Skeletal muscle satellite cell (primary cell): Measurements from ENCODE around the gene PC.
A peak's percentile ranks its signal among the peaks of the same experiment; 100 is the strongest.

ENCODE experiments used
- H3K27me3 ChIP-seq: 2 replicates; pipeline ENCODE4 v1.7.0; 2013; ENCODE audit warnings: low read length; ENCODE audit not compliant: control insufficient read depth, insufficient read depth
- H3K36me3 ChIP-seq: 2 replicates; pipeline ENCODE4 v1.7.0; 2013; ENCODE audit warnings: mild to moderate bottlenecking, control low read depth, low read length; ENCODE audit not compliant: insufficient read depth
- H3K4me1 ChIP-seq: 2 replicates; pipeline ENCODE4 v1.7.0; 2013; ENCODE audit warnings: low read length; ENCODE audit not compliant: control insufficient read depth, insufficient read depth
- H3K4me2 ChIP-seq: 2 replicates; pipeline ENCODE4 v1.7.0; 2013; ENCODE audit warnings: mild to moderate bottlenecking, low read length
- H3K4me3 ChIP-seq: 2 replicates; pipeline ENCODE4 v1.7.0; 2013; ENCODE audit warnings: low read length
- H3K9ac ChIP-seq: 2 replicates; pipeline ENCODE4 v1.7.0; 2013; ENCODE audit warnings: mild to moderate bottlenecking, low read depth, low read length, moderate library complexity
- H3K9me3 ChIP-seq: replicated peaks from 2 replicates; pipeline ENCODE4 v1.7.0; 2013; ENCODE audit warnings: mild to moderate bottlenecking, control low read depth, low read length

The PC gene

GRCh38 chr11:66976028-66976467, 17.9 kb upstream of the PC start:
- no peaks in the 10 kb centered on the region for H3K27me3 ChIP-seq
- H3K4me3 ChIP-seq, result no peak overlapping the region
- no peak overlapping the region for H3K4me2 ChIP-seq
- H3K9me3 ChIP-seq, result peaks cover 7% of the 10 kb centered on the region
- no peaks in the 10 kb centered on the region for H3K36me3 ChIP-seq
- H3K4me1 ChIP-seq, result peaks cover 21% of the 10 kb centered on the region
- no peak overlapping the region for H3K9ac ChIP-seq

DNA sequence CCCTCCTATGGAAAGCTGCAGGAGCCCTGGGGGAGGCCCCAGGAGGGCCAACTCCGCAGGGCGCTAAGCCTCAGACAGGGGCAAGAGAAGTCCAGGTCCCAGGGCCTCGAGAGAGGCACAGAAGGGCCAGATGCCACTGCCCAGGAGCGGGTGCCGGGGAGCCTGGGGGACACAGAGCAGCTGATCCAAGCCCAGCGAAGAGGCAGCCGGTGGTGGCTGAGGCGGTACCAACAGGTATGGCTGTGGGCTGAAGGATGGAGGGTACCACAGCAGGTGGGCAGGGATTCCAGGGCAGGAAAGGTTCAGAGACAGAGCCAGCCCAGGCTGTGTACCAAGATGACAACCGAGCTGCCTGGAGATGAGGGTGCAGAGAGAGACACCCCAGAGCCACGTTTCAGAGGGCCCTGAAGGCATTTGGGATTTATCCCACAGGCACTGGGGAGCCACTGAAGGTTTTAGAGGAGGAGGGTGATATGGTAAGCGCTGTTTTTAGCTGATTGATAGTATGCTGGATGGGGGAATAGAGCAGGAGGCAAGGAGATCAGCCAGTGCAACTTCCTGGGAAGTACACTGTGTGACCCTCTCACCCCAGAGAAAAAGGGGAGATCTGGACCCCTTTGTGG, 17.3 kb upstream of the PC start:
- Histone ChIP-seq H3K9me3 (peaks cover 7% of the 10 kb centered on the region), H3K9ac (no peak overlapping the region), H3K4me2 (no peak overlapping the region), H3K36me3 (no peaks in the 10 kb centered on the region), H3K4me3 (no peak overlapping the region), H3K4me1 (peaks cover 24% of the 10 kb centered on the region), H3K27me3 (no peaks in the 10 kb centered on the region)

GRCh38 chr11:66974724-66975404, 16.7 kb upstream of the PC start, which contains the start of gene C11orf86:
TSS of gene C11orf86 (plus strand) at chr11:66975304. CDS start at chr11:66975363, 59 bp downstream.
- no peaks in the 10 kb centered on the region for H3K27me3 ChIP-seq
- H3K4me2 ChIP-seq, result no peak within 1 kb of the TSS
- peaks cover 7% of the 10 kb centered on the region for H3K9me3 ChIP-seq
- H3K9ac ChIP-seq, result no peak within 1 kb of the TSS
- no peaks in the 10 kb centered on the region for H3K36me3 ChIP-seq
- peaks cover 30% of the 10 kb centered on the region for H3K4me1 ChIP-seq
- H3K4me3 ChIP-seq, result no peak within 1 kb of the TSS

- H3K9ac ChIP-seq, result no peak overlapping the region
- no peak overlapping the region for H3K4me3 ChIP-seq
- H3K4me2 ChIP-seq, result no peak overlapping the region
- H3K36me3 ChIP-seq, result no peaks in the 10 kb centered on the region
- H3K9me3 ChIP-seq, result no peaks in the 10 kb centered on the region
- peaks cover 36% of the 10 kb centered on the region for H3K4me1 ChIP-seq
- H3K27me3 ChIP-seq, result no peaks in the 10 kb centered on the region
Observed at GRCh38 chr11:66973956-66974580, 15.9 kb upstream of the PC start.

- Histone ChIP-seq H3K9me3 (no peaks in the 10 kb centered on the region), H3K4me3 (peak overlapping the region; percentile 10), H3K4me2 (peak overlapping the region; percentile 55), H3K36me3 (no peaks in the 10 kb centered on the region), H3K9ac (peak overlapping the region; percentile 77), H3K4me1 (peaks cover 56% of the 10 kb centered on the region), H3K27me3 (no peaks in the 10 kb centered on the region)
Observed at GRCh38 chr11:66971488-66971887, 13.3 kb upstream of the PC start.

DNA sequence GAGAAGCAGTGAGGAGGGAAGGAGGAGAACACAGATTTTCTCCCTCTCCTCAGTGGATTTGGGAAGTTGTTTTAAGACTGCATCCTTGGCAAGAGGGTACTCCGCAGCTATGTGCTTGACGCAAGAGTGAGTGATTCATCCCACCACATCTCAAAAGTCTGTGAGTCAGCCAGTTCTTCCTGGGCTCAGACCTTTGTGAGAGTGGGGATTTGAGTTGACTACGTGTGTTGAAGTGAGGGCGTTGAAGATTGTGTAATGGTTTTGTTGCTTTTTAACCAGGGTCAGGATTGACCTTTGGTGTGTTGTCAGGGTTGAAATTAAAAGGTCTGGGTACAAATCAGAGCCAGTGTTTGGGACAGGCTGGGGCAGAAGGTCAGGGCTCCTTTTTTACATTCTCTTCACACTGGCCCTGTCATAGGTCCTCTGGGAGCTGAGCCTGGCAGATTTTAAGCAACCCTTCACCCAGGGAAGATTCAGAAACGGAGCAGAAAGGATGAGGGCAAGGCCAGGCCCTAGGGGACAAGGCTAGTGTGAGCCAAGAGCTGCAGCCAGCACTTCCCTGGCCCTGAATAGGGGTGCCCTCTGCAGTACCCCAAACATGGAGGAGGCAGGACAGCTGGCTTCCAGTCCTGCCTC, 12.7 kb upstream of the PC start:
- no peaks in the 10 kb centered on the region for H3K27me3 ChIP-seq
- peaks cover 56% of the 10 kb centered on the region for H3K4me1 ChIP-seq
- H3K4me3 ChIP-seq, result peak overlapping the region; percentile 10
- H3K36me3 ChIP-seq, result no peaks in the 10 kb centered on the region
- H3K9me3 ChIP-seq, result no peaks in the 10 kb centered on the region
- H3K9ac ChIP-seq, result peak overlapping the region; percentile 77
- peak overlapping the region; percentile 63 for H3K4me2 ChIP-seq

GRCh38 chr11:66970371-66970806, 12.2 kb upstream of the PC start:
- H3K27me3 ChIP-seq, result no peaks in the 10 kb centered on the region
- H3K9me3 ChIP-seq, result no peaks in the 10 kb centered on the region
- no peaks in the 10 kb centered on the region for H3K36me3 ChIP-seq
- peak overlapping the region; percentile 9 for H3K4me3 ChIP-seq
- H3K4me1 ChIP-seq, result peaks cover 59% of the 10 kb centered on the region
- peak overlapping the region; percentile 64 for H3K9ac ChIP-seq
- H3K4me2 ChIP-seq, result peak overlapping the region; percentile 63

DNA sequence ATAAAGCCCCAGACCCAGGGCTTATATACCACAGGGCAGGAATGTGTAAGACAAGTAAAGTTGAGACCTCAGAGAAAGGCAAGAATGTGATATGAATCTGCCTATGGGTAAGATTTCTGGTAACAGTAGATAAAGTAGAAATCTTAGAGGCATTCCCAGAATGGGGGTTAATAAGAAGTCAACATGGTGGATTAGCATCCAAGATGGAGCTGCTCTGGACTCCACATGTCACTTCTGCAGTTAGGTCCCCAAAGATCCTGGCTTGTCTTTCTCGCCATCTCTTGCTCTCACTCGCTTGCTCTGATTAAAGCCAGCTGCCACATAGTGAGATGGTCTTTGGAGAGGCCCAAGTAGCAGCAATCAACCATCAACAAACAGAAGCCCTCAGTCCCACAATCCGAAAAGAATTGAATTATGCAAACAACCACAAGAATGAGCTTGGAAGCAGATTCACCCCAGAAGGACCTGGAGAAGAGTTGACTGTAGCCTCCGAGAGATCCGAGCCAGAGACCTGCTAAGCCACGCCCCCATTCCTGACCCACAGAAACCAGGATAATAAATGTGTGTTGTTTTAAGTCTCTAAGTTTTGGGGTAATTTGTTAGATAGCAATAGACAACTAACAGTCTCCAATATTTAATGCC, 11.5 kb upstream of the PC start:
- Histone ChIP-seq H3K27me3 (no peaks in the 10 kb centered on the region), H3K4me1 (peaks cover 65% of the 10 kb centered on the region), H3K4me3 (peak overlapping the region; percentile 9), H3K36me3 (no peaks in the 10 kb centered on the region), H3K9me3 (no peaks in the 10 kb centered on the region), H3K4me2 (peak overlapping the region; percentile 63), H3K9ac (peak overlapping the region; percentile 64)

GRCh38 chr11:66967670-66968425, 9.7 kb upstream of the PC start:
- Histone ChIP-seq H3K4me3 (peak overlapping the region; percentile 18), H3K9ac (peak overlapping the region; percentile 53), H3K36me3 (no peaks in the 10 kb centered on the region), H3K27me3 (no peaks in the 10 kb centered on the region), H3K4me1 (peaks cover 57% of the 10 kb centered on the region), H3K4me2 (peak overlapping the region; percentile 58), H3K9me3 (no peaks in the 10 kb centered on the region)

GRCh38 chr11:66966351-66966750, 8.2 kb upstream of the PC start:
- Histone ChIP-seq H3K4me3 (no peak overlapping the region), H3K4me2 (no peak overlapping the region), H3K9me3 (no peaks in the 10 kb centered on the region), H3K4me1 (peaks cover 48% of the 10 kb centered on the region), H3K36me3 (no peaks in the 10 kb centered on the region), H3K9ac (no peak overlapping the region), H3K27me3 (no peaks in the 10 kb centered on the region)
